DMS53 treated with DMSO at 0.1 percent for 48 hours (cell line): ENCODE measurements around the gene EPS15.
A peak's percentile ranks its signal among the peaks of the same experiment; 100 is the strongest.
"Not testable (repeated sequence)": the region's sequence is repeated elsewhere in the genome, so short reads cannot be mapped to it uniquely, and the experiment has no call there.

Experiments
- DNase-seq: peaks from one replicate; lab custom pipeline; 2025; ENCODE audit not compliant: unreplicated experiment; lab: John Stamatoyannopoulos, UW

The EPS15 gene

GRCh38 chr1:51519048-51519864, at the start of gene EPS15:
Gene EPS15, minus strand, starts transcription at chr1:51519266. Its CDS starts 35 bp downstream, at chr1:51519231.
- peak; percentile 89 for DNase-seq

- DNase-seq, result no peak
These were observed 49.3 kb upstream of the EPS15 start for GRCh38 chr1:51568231-51568935.

DNA sequence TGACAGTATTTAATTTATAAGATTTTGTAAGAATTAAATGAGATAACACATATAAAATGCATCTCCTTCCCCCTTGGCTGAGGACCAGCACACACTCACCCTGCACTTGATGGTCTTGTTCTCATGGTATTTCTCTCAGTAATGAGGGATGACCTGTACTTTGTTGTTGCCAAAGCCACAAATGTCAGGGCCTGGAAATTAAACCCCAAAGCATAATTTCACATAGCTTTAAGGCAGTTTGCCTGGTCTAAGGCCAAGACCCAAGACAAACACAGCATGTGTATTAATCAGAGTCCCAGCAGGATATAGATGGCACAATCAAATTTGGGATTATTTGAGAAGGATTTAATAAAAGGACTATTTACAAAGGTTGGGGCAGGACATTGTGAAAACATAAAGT, 48.6 kb upstream of the EPS15 start:
- no peak for DNase-seq

GRCh38 chr1:51566260-51566659, 47.2 kb upstream of the EPS15 start:
- no peak for DNase-seq

- no peak for DNase-seq
These were observed 45.9 kb upstream of the EPS15 start for GRCh38 chr1:51565009-51565408.

- no peak for DNase-seq
These were observed 45.1 kb upstream of the EPS15 start for GRCh38 chr1:51564124-51564523.

- no peak for DNase-seq
These were observed 42.6 kb upstream of the EPS15 start for GRCh38 chr1:51561702-51562101.

DNA sequence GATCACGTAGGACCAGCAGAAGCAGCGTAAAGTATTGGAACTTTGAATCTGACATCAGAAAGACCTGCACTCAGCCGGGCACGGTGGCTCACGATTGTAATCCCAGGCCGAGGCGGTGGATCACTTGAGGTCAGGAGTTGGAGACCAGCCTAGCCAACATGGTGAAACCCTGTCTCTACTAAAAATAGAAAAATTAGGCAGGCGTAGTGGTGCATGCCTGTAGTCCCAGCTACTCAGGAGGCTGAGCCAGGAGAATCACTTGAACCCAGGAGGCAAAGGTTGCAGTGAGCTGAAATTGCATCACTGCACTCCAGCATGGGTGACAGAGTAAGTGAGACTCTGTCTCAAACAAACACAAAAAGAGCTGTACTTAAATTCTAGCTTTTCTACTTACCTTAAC, 41.8 kb upstream of the EPS15 start:
- not testable (repeated sequence) for DNase-seq

GRCh38 chr1:51560034-51560433, 41.0 kb upstream of the EPS15 start:
- DNase-seq, result no peak

GRCh38 chr1:51559501-51559900, 40.4 kb upstream of the EPS15 start:
- no peak for DNase-seq

DNA sequence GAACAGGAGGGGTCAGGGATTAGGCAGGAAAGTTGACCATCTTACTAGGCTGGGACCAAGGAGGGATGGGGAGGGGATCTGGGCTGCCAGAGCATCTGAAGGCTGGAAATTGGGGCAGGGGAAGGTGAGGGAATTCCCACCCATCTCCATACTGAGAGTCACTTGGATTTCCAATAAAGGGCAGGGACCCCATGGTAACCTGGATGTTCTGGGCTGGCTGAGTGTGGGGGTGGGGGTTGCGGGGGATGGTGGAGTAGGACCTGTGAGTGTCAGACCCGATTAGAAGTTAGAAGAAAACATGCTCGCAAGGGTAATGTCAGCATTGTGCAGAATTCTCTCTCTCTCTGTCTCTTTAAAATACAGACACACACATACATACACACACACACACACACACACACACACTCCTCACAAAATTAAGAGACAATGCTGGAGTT, 40.0 kb upstream of the EPS15 start:
- no peak for DNase-seq

DNA sequence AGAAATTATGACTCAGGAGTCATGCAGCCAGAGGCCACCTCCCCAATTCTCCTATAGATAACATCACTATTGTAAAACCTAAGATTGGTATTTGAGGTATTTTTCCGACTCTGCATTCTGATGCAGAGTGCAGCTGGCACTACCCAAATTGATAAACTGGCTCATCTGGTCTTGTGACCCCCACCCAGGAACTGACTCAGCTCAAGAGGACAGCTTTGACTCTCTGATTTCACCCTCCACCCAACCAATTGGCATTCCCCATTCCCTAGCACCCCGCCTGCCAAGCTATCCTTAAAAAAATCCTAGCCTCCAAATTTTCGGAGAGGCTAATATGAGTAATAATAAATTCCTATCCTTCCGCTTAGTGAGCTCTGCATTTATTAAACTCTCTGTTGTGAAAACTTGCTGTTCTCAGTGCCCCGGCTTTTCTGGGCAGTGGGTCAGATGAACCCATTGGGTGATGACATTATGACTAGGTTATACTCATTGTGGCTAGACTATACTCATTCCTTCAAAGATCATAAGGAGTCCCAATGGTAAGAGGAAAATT, 39.4 kb upstream of the EPS15 start:
- no peak for DNase-seq

- no peak for DNase-seq
These were observed 38.1 kb upstream of the EPS15 start for GRCh38 chr1:51557168-51557567.

GRCh38 chr1:51555866-51556619, 37.0 kb upstream of the EPS15 start:
- DNase-seq, result no peak

DNA sequence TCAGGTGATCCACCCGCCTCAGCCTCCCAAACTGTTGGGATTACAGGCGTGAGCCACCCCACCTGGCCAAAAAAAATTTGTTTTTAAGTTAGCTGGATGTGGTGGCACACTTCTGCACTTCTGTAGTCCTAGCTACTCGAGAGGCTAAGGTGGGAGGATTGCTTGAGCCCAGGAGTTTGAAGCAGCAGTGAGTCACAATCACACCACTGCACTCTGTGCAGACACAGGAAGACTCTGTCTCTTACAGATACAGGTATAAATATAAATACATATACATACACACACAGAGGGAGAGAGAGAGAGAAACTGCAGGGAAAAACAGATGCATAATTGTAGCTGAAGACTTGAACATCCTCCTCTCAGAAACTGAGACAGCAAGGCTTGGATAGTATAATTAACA, 34.8 kb upstream of the EPS15 start:
- DNase-seq, result no peak

DNA sequence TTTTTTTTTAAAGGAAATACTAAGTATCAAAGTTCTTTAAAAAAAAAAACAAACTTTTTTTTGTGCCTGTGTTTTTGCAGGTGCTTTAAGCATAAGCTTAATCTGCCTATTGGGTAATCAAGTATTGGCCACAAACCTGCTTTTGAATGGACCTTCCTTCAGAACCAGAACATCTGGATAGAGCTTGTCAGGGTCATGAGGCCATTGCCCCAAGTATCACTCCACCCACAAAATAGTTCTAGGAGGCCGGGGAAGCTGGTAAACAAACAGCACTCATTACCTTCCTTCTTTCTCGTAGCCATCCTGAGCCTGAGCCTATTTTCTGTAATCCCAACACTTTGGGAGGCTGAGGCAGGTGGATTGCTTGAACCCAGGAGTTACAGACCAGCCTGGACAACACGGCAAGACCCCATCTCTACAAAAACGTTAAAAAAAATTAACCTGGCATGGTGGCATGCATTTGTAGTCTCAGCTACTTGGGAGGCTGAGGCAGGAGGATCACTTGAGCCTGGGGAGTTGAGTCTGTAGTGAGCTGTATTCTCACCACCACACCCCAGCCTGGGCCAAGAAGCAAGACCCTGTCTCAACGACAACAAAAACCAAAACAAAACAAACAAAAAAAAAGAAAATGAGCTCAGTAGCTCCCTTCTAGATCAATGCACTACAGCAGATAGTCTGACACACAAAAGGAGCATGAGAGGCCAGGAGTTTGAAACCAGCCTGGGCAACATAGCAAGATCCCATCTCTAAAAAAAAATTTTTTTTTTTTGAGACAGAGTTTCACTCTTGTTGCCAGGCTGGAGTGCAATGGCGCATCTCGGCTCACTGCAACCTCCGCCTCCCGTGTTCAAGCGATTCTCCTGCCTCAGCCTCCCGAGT, 34.1 kb upstream of the EPS15 start:
- DNase-seq, result no peak

GRCh38 chr1:51551848-51552296, 32.8 kb upstream of the EPS15 start:
- peak; percentile 61 for DNase-seq

GRCh38 chr1:51551081-51551480, 32.0 kb upstream of the EPS15 start:
- no peak for DNase-seq

DNA sequence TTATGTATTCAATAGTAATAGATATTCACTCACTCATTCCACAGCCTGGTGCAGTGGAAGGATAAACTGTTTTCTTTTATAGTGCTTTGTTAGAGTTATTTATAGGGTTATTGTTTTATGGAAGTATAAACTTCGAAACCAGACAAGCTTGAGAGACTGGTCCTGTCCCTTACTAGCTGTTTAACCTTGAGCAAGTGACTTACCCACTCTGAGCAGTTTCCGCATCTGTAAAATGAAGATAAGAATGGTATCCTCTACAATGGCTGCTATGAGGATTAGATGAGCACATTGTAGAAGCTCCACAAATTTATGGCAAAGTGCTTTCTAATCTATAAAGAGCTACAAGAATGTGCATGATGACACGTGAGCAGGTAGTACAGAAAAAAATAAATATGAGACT, 30.8 kb upstream of the EPS15 start:
- no peak for DNase-seq

DNA sequence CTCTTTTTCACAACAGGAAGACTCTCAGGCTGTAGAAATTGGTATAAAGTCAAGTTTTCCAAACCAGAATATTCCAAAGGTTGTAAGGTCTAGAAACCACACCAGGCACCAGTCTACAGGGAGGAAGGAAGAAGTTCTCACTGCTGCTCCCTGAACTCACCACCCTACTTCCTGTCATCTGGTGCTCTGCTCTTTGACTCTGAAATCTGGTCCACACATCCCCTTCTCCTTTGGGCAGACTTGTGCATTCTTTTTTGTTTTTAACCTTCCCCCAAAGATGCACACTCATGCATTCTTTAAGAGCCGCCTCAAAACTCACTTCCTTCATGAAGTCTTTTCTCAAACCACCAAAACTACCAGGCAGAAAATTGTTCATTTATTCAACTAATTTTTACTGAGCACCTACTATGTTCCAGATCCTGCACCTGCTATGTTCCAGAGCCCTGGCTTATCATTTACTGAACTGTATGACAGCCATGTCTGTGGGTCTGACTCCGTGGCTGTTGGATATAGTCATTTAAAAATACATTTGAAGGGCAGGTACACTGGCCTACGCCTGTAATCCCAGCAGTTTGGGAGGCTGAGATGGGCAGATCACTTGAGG, 30.1 kb upstream of the EPS15 start:
- DNase-seq, result no peak
